Neural cell (in vitro differentiated cells): ENCODE results near the gene ZNF425. TPM values are rescaled to one million over a fixed set of nuclear protein-coding genes. Genes with fewer than 3 reads are reported as not detected.

Experiments used
- H2AFZ ChIP-seq: fragments of 200-600, 300-800 bp; sonication (generic), shearing (Covaris generic); 2 replicates; pipeline ENCODE4 v1.6.0; 2014; ENCODE audit warnings: low read depth, mild to moderate bottlenecking, antibody characterized with exemption, low read length, moderate library complexity
- H3F3A ChIP-seq: fragments of 200-600 bp; shearing (Covaris generic); 2 replicates; pipeline ENCODE4 v1.6.1; 2016; ENCODE audit warnings: mild to moderate bottlenecking, moderate library complexity, mixed read lengths, antibody characterized with exemption, low read length; ENCODE audit not compliant: insufficient read depth, poor library complexity, severe bottlenecking
- H3K27ac ChIP-seq: fragments of 200-600, 300-800 bp; sonication (generic), shearing (Covaris generic); 2 replicates; pipeline ENCODE4 v1.5.1; 2014; ENCODE audit warnings: mild to moderate bottlenecking, low read length, moderate library complexity
- H3K27me3 ChIP-seq: fragments of 300-800, 200-600 bp; sonication (generic), shearing (Covaris generic); 2 replicates; pipeline ENCODE4 v1.6.0; 2014; ENCODE audit warnings: mild to moderate bottlenecking, low read depth, low read length, moderate library complexity; ENCODE audit not compliant: insufficient read depth
- H3K36me3 ChIP-seq: fragments of 300-800, 200-600 bp; sonication (generic), shearing (Covaris generic); 2 replicates; pipeline ENCODE4 v1.5.1; 2014; ENCODE audit warnings: mild to moderate bottlenecking, antibody characterized with exemption, low read length, moderate library complexity; ENCODE audit not compliant: insufficient read depth
- H3K4me2 ChIP-seq: fragments of 300-800, 200-600 bp; sonication (generic), shearing (Covaris generic); 2 replicates; pipeline ENCODE4 v1.6.0; 2014; ENCODE audit warnings: mild to moderate bottlenecking, low read length
- H3K4me3 ChIP-seq: fragments of 300-800, 200-600 bp; sonication (generic), shearing (Covaris generic); 2 replicates; pipeline ENCODE4 v1.5.1; 2014; ENCODE audit warnings: mild to moderate bottlenecking, low read length, moderate library complexity
- H3K79me2 ChIP-seq: fragments of 200-600 bp; shearing (Covaris generic); replicated peaks from 2 replicates; pipeline ENCODE4 v1.6.0; 2014; ENCODE audit warnings: mild to moderate bottlenecking, low read length, moderate library complexity; ENCODE audit not compliant: insufficient read depth
- H3K9ac ChIP-seq: fragments of 300-800, 200-600 bp; sonication (generic), shearing (Covaris generic); 2 replicates; pipeline ENCODE4 v1.6.1; 2016; ENCODE audit warnings: mild to moderate bottlenecking, low read length, mixed read lengths
- H3K9me2 ChIP-seq: fragments of 200-600 bp; shearing (Covaris generic); 2 replicates; pipeline ENCODE4 v1.6.1; 2016; ENCODE audit warnings: mild to moderate bottlenecking, low read length, mixed read lengths; ENCODE audit not compliant: insufficient read depth
- H3K9me3 ChIP-seq: fragments of 200-600, 300-800 bp; sonication (generic), shearing (Covaris generic); 2 replicates; pipeline ENCODE4 v1.6.1; 2016; ENCODE audit warnings: mild to moderate bottlenecking, mixed run types, low read length, moderate library complexity, mixed read lengths
- H4K20me1 ChIP-seq: fragments of 200-600 bp; shearing (Covaris generic); 2 replicates; pipeline ENCODE4 v1.6.1; 2016; ENCODE audit warnings: mild to moderate bottlenecking, mixed run types; ENCODE audit not compliant: insufficient read depth
- EP300 ChIP-seq: fragments of 450-650 bp; conservative IDR thresholded peaks from 2 replicates; pipeline ENCODE4 v1.6.1; 2014; ENCODE audit warnings: antibody characterized with exemption, mild to moderate bottlenecking, moderate library complexity; ENCODE audit not compliant: poor library complexity, severe bottlenecking
- EZH2 ChIP-seq: fragments of 200-600, 300-800 bp; shearing (Covaris generic), sonication (generic); IDR thresholded peaks from 2 replicates; pipeline ENCODE4 v1.6.1; 2014; ENCODE audit warnings: antibody characterized with exemption, low read length, borderline replicate concordance, mild to moderate bottlenecking; ENCODE audit not compliant: insufficient read depth, poor library complexity, severe bottlenecking
- MXI1 ChIP-seq: fragments of 450-650 bp; conservative IDR thresholded peaks from 2 replicates; pipeline ENCODE4 v1.6.1; 2014; ENCODE audit warnings: antibody characterized with exemption, mild to moderate bottlenecking; ENCODE audit not compliant: poor library complexity, severe bottlenecking
- POLR2AphosphoS5 ChIP-seq: IDR thresholded peaks from 2 replicates; pipeline ENCODE4 v1.6.1; 2012
- RAD21 ChIP-seq: fragments of 450-650 bp; conservative IDR thresholded peaks from 2 replicates; pipeline ENCODE4 v1.6.1; 2014; ENCODE audit warnings: antibody characterized with exemption, mild to moderate bottlenecking, moderate library complexity
- SMC3 ChIP-seq: fragments of 450-650 bp; conservative IDR thresholded peaks from 2 replicates; pipeline ENCODE4 v1.6.1; 2014; ENCODE audit warnings: antibody characterized with exemption, mild to moderate bottlenecking, moderate library complexity; ENCODE audit not compliant: poor library complexity
- TAF1 ChIP-seq: IDR thresholded peaks from 2 replicates; pipeline ENCODE4 v1.6.1; 2012; ENCODE audit warnings: low read depth
- polyA plus RNA-seq: library from polyadenylated mRNA; depleted of rRNA; stranded (reverse); fragments of >200 nt; gene quantifications from 2 replicates; pipeline ENCODE4 v1.2.3, GENCODE V29; 2014
- TF ChIP-seq, protein P1 (sequence below): IDR thresholded peaks from 2 replicates; pipeline ENCODE4 v1.6.1; 2012; ENCODE audit warnings: borderline replicate concordance
- TF ChIP-seq, protein P2 (sequence below): fragments of 450-650 bp; IDR thresholded peaks from 2 replicates; pipeline ENCODE4 v1.5.1; 2014; ENCODE audit warnings: antibody characterized with exemption, mild to moderate bottlenecking, moderate library complexity; ENCODE audit not compliant: poor library complexity, severe bottlenecking

The ZNF425 gene
- polyA plus RNA-seq, 1 donor from 2014 or later, result 5.1 TPM

DNA sequence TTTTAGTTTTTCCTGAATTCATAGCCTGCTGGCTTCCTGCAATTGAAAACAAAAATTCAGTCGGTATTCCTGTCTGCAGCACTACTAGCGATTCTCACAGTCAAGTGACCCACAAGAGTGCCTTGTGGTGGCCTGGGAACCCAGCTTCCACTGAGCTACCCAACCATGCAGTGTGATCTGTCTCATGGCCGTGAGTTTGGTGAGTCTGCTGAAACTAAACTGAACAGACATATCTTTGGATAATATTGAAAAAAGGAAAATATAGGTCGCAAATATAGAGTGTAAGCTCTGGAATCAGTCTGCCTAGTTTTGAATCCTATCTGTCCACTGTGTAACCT lies 53.7 kb downstream of the ZNF425 start:
- H3K9ac ChIP-seq, result no peak overlapping the region
- no peak overlapping the region for H2AFZ ChIP-seq
- H3K4me3 ChIP-seq, result no peak overlapping the region
- no peaks in the 10 kb centered on the region for H4K20me1 ChIP-seq
- H3F3A ChIP-seq, result no peaks in the 10 kb centered on the region
- H3K9me3 ChIP-seq, result no peaks in the 10 kb centered on the region
- no peaks in the 10 kb centered on the region for H3K79me2 ChIP-seq
- H3K36me3 ChIP-seq, result no peaks in the 10 kb centered on the region
- H3K4me2 ChIP-seq, result no peak overlapping the region
- TF ChIP-seq, protein P1, sequence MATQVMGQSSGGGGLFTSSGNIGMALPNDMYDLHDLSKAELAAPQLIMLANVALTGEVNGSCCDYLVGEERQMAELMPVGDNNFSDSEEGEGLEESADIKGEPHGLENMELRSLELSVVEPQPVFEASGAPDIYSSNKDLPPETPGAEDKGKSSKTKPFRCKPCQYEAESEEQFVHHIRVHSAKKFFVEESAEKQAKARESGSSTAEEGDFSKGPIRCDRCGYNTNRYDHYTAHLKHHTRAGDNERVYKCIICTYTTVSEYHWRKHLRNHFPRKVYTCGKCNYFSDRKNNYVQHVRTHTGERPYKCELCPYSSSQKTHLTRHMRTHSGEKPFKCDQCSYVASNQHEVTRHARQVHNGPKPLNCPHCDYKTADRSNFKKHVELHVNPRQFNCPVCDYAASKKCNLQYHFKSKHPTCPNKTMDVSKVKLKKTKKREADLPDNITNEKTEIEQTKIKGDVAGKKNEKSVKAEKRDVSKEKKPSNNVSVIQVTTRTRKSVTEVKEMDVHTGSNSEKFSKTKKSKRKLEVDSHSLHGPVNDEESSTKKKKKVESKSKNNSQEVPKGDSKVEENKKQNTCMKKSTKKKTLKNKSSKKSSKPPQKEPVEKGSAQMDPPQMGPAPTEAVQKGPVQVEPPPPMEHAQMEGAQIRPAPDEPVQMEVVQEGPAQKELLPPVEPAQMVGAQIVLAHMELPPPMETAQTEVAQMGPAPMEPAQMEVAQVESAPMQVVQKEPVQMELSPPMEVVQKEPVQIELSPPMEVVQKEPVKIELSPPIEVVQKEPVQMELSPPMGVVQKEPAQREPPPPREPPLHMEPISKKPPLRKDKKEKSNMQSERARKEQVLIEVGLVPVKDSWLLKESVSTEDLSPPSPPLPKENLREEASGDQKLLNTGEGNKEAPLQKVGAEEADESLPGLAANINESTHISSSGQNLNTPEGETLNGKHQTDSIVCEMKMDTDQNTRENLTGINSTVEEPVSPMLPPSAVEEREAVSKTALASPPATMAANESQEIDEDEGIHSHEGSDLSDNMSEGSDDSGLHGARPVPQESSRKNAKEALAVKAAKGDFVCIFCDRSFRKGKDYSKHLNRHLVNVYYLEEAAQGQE, result no peak
- TF ChIP-seq, protein P2, sequence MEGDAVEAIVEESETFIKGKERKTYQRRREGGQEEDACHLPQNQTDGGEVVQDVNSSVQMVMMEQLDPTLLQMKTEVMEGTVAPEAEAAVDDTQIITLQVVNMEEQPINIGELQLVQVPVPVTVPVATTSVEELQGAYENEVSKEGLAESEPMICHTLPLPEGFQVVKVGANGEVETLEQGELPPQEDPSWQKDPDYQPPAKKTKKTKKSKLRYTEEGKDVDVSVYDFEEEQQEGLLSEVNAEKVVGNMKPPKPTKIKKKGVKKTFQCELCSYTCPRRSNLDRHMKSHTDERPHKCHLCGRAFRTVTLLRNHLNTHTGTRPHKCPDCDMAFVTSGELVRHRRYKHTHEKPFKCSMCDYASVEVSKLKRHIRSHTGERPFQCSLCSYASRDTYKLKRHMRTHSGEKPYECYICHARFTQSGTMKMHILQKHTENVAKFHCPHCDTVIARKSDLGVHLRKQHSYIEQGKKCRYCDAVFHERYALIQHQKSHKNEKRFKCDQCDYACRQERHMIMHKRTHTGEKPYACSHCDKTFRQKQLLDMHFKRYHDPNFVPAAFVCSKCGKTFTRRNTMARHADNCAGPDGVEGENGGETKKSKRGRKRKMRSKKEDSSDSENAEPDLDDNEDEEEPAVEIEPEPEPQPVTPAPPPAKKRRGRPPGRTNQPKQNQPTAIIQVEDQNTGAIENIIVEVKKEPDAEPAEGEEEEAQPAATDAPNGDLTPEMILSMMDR, result no peak
- TF ChIP-seq EP300 (no peak), MXI1 (no peak), RAD21 (no peak), TAF1 (no peak), POLR2AphosphoS5 (no peak), EZH2 (no peak), SMC3 (no peak)
- no peaks in the 10 kb centered on the region for H3K9me2 ChIP-seq
- no peak overlapping the region for H3K27ac ChIP-seq
- H3K27me3 ChIP-seq, result no peaks in the 10 kb centered on the region

DNA sequence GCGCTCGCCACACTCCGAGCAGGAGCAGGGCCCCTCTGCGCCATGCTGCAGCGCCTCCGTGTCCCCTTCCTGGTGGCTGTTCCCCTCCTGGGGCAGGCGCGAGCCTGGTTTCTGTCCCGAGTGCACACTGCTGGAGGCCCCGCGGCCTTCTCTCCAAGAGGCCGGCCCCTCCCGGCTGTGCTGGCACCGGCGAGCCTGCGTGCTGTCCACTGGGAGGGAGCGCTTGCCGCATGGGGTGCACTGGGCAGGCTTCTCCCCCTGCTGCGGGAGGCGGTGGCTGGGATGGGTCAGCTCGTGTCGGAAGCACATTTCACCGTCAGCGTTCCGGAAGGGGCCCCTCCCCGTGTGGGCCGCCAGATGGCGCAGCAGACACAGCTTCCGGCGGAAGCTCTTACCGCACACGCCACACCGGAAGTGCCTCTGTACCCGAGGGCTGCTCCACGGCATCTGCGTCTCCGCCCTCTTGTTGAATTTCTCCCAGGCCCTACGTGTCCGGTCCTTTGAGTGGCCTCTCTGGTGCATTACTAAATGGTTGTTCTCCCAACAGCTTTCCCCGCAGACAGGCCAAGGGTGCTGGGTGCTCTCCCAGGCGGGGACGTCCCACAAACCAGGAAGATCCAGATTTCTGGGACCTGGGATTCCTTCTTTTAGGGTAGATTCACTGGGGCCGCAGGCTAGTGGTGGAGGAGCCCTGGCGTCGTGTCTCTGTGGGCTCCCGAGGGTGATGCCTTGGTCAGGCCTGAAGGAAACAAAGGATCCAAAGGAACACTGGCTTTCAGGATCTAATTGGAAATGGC lies 54.3 kb downstream of the ZNF425 start:
- no peak overlapping the region for H2AFZ ChIP-seq
- no peaks in the 10 kb centered on the region for H3K9me2 ChIP-seq
- H3K27me3 ChIP-seq, result no peaks in the 10 kb centered on the region
- H3K9ac ChIP-seq, result no peak overlapping the region
- H3K4me3 ChIP-seq, result no peak overlapping the region
- no peaks in the 10 kb centered on the region for H3F3A ChIP-seq
- no peak overlapping the region for H3K27ac ChIP-seq
- H3K79me2 ChIP-seq, result no peaks in the 10 kb centered on the region
- H3K36me3 ChIP-seq, result no peaks in the 10 kb centered on the region
- no peaks in the 10 kb centered on the region for H3K9me3 ChIP-seq
- no peak overlapping the region for H3K4me2 ChIP-seq
- H4K20me1 ChIP-seq, result no peaks in the 10 kb centered on the region
- no peak for TF ChIP-seq POLR2AphosphoS5
- TF ChIP-seq SMC3, result no peak
- TF ChIP-seq, protein P2, result no peak
- TF ChIP-seq RAD21, result no peak
- TF ChIP-seq, protein P1, result no peak
- TF ChIP-seq TAF1, result no peak
- TF ChIP-seq EZH2, result no peak
- no peak for TF ChIP-seq EP300
- TF ChIP-seq MXI1, result no peak
